GM18511 (cell line): ENCODE measurements around the gene RAB21.
"Not testable (repeated sequence)": the region's sequence is repeated elsewhere in the genome, so short reads cannot be mapped to it uniquely, and the experiment has no call there.

Experiments used
- ATAC-seq: cut with Tn5 transposase; IDR thresholded peaks from one replicate; pipeline ENCODE4 v1.9.1; 2021; ENCODE audit warnings: mild to moderate bottlenecking, moderate library complexity; ENCODE audit not compliant: unreplicated experiment

The RAB21 gene

GRCh38 chr12:71749666-71750065, 5.0 kb upstream of the RAB21 start:
- ATAC-seq = no peak

- no peak for ATAC-seq
These were observed 1.8 kb upstream of the RAB21 start for GRCh38 chr12:71752891-71753290.

- peak; percentile 57 for ATAC-seq
These were observed 656 bp downstream of the RAB21 start for GRCh38 chr12:71755146-71755892.

GRCh38 chr12:71756054-71756690, 1.5 kb downstream of the RAB21 start:
- ATAC-seq = no peak

GRCh38 chr12:71759941-71760340, 5.3 kb downstream of the RAB21 start:
- ATAC-seq = no peak

- no peak for ATAC-seq
These were observed 5.8 kb downstream of the RAB21 start for GRCh38 chr12:71760471-71760870.

- ATAC-seq = not testable (repeated sequence)
These were observed 6.7 kb downstream of the RAB21 start for GRCh38 chr12:71761354-71761753.

GRCh38 chr12:71763677-71764379, 9.2 kb downstream of the RAB21 start:
- ATAC-seq = no peak

- ATAC-seq = no peak
These were observed 10.1 kb downstream of the RAB21 start for GRCh38 chr12:71764587-71765321.

GRCh38 chr12:71766202-71766601, 11.5 kb downstream of the RAB21 start:
- no peak for ATAC-seq

GRCh38 chr12:71767183-71767582, 12.5 kb downstream of the RAB21 start:
- no peak for ATAC-seq

GRCh38 chr12:71768900-71769299, 14.2 kb downstream of the RAB21 start:
- no peak for ATAC-seq

GRCh38 chr12:71771069-71771468, 16.4 kb downstream of the RAB21 start:
- ATAC-seq = no peak

GRCh38 chr12:71772735-71773134, 18.1 kb downstream of the RAB21 start:
- no peak for ATAC-seq

GRCh38 chr12:71780237-71780822, 25.7 kb downstream of the RAB21 start:
- ATAC-seq = peak; percentile 66

- peak; percentile 67 for ATAC-seq
These were observed 27.4 kb downstream of the RAB21 start for GRCh38 chr12:71782017-71782416.

- no peak for ATAC-seq
These were observed 32.2 kb downstream of the RAB21 start for GRCh38 chr12:71786829-71787228.

GRCh38 chr12:71787580-71787979, 32.9 kb downstream of the RAB21 start:
- ATAC-seq = no peak

GRCh38 chr12:71790331-71790730, 35.7 kb downstream of the RAB21 start:
- no peak for ATAC-seq

GRCh38 chr12:71791473-71792150, 36.9 kb downstream of the RAB21 start:
- ATAC-seq = no peak
